Gastrocnemius medialis (tissue), 4 donors: ENCODE results near the gene HS3ST2.

ENCODE experiments used
- POLR2A ChIP-seq, 2 donors: fragments of 450-650 bp; IDR thresholded peaks; one replicate each; pipeline ENCODE4 v1.6.1; 2017; ENCODE audit warnings: antibody characterized with exemption in 2 of 2, mild to moderate bottlenecking in 2 of 2, moderate library complexity in 2 of 2
- TF ChIP-seq, protein P1 (sequence below), 5 experiments: fragments of 450-650 bp in 3 of 5; fragments of 200-600 bp in 2 of 5; sonication (generic) in 2 of 5; IDR thresholded peaks in 4 of 5; conservative IDR thresholded peaks in 1 of 5; 1 replicate in 4 of 5; 2 replicates in 1 of 5; pipeline ENCODE4 v1.5.1; 2016 to 2019; ENCODE audit warnings: antibody characterized with exemption in 5 of 5, mild to moderate bottlenecking in 3 of 5, moderate library complexity in 3 of 5

DNA sequence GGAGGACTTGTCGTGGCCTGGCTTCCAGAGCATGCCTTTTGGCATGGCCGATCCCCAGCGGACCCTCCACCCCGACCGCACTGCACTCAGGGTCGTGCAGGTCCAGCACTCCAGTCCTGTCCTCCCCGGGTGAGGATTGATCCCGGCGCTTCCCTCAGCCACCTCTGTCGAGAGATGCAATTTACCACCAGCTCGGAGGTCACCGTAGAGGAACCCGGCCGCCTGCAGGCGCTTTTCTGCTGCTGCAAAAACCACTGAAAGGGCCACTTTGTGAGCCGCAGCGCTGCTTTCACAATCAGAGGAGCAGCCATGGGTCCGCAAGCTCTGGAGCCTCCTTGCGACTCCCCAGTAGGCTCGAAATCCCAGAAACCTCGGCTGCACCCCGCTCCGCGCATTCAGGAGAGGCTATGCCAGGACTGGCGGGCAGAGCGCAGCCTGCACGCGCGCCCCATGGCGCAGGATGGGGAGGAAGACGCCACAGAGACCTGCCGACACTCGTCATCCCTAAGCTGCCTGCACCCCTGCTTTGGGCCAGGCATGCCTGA, 134.2 kb downstream of the HS3ST2 start:
- TF ChIP-seq, protein P1, sequence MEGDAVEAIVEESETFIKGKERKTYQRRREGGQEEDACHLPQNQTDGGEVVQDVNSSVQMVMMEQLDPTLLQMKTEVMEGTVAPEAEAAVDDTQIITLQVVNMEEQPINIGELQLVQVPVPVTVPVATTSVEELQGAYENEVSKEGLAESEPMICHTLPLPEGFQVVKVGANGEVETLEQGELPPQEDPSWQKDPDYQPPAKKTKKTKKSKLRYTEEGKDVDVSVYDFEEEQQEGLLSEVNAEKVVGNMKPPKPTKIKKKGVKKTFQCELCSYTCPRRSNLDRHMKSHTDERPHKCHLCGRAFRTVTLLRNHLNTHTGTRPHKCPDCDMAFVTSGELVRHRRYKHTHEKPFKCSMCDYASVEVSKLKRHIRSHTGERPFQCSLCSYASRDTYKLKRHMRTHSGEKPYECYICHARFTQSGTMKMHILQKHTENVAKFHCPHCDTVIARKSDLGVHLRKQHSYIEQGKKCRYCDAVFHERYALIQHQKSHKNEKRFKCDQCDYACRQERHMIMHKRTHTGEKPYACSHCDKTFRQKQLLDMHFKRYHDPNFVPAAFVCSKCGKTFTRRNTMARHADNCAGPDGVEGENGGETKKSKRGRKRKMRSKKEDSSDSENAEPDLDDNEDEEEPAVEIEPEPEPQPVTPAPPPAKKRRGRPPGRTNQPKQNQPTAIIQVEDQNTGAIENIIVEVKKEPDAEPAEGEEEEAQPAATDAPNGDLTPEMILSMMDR (IDR thresholded peaks at IDR 0.05 in 4 of 5, conservative IDR thresholded peaks at IDR 0.05 in 1 of 5) = no peak
- TF ChIP-seq POLR2A (IDR thresholded peaks at IDR 0.05) = no peak
